ENCODE measurements around the gene CPA1. TPM values are rescaled to one million over a fixed set of nuclear protein-coding genes. Genes with fewer than 3 reads are reported as not detected.

CPA1 gene
- 6.5 TPM for polyA plus RNA-seq (ENCODE audit: insufficient read length)

DNA sequence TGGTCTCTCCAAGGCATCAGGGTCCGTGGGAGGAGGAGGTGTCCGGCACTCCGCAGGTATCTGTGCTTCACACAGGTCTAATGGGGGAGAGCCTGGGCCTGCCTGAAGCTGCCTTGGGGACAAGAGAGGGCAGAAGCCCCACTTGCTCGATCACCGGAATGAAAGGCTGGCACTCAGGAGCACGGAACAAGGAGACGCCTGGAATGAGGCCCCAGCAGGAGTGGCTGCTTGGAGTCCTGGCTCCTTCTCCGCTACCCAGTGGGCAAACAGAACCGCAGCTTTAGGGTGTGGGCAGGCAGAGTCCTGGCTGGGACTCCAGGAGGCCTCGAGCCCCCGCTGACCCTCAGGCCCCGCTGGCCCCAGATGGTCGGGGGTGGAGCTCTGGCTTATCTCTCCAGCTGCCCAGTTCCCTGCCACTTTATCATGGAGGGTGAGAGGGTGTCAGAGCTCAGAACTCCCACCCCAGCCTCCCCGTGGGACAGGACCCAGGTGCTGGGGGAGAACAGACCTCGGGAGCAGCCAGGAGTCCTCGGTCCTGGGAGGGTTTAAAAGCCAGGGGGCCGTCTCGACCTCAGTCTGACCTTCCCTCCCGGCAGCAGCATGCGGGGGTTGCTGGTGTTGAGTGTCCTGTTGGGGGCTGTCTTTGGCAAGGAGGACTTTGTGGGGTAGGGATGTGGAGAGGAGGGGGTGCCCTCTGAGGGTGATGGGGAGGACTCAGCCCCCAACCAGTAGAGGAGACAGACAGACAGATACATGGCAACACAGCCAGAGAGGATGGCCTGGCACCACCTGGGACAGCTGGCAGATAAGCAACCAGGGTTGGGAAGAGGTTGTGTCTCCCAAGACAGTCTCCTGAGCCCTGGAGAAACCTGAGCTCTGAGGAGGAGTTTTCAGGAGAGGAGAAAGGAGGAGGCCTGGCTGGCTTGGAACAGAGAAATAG, at the start of gene CPA1:
TSS of gene CPA1 (plus strand) at position 574 of the 940 bp plus-strand sequence. CDS start at position 601, 27 bp downstream.
- no peak for DNase-seq (ENCODE audit: low read depth)

DNA sequence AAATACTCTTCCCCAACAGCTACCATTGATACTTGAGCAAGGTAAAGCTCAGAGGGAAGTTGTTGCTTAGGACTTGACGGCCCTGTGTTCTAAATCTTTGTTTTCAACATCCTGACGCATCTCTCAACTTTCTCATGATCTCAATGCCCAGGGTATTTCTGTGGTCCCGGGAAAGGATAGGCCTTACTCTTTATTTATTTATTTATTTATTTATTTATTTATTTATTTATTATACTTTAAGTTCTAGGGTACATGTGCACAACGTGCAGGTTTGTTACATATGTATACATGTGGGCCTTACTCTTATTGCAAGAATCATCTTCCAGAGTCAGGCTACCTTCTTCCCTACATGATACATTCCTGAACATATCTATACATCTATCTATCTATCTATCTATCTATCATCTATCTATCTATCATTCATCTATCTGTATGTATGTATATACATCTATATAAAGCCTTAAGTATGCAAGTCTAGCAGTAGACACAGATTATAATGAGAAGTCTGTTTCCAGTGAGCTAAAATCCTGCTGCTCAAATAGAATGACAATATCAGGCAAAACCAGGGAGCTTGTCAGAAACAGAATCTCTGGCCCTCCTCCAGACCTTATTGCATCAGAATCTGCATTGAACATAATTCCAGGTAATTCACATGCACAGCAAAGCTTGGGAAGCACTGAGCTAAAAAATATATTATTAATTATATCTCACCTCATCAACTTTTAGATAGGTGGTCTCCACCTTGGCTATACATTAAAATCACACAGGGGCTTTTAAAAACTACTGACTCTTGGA, 47.8 kb upstream of the CPA1 start:
- no peak for DNase-seq (ENCODE audit: low read depth)

DNA sequence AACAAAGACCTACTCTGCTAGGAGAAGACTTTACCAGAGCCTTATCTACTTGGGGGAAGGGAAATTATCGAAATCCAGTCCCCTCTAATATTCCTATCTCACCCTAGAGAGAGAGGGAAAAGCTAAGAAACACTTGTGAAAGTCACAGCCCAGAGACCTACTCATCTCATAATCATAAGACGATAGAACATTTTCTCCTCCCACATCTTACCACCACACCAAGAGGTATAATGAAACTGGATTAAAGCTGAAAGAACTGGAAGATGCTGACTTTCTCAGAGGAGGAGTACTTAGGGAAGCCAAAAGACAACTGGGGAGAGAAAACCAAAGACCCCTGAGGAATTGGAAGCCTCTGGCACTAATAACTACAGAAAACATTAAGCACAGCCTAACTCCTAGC, 46.5 kb upstream of the CPA1 start:
- no peak for DNase-seq (ENCODE audit: low read depth)

DNA sequence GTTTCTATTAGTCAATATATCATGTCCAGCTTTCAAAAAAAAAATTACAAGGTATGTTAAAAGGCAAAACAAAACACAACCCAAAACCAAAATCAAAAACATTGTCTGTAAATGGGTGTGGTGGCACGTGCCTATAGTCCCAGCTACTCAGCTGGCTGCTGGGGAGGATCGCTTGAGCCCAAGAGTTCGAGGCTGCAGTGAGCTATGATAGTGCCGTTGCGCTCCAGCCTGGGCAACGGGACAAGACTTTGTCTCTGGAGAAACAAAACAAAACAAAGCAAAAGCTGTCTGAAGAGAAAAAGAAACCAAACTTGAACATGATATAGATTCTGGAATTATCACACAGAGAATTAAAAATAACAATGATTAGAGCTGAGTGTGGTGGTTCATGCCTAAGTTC, 46.0 kb upstream of the CPA1 start:
- peak; percentile 76 for DNase-seq (ENCODE audit: low read depth)

DNA sequence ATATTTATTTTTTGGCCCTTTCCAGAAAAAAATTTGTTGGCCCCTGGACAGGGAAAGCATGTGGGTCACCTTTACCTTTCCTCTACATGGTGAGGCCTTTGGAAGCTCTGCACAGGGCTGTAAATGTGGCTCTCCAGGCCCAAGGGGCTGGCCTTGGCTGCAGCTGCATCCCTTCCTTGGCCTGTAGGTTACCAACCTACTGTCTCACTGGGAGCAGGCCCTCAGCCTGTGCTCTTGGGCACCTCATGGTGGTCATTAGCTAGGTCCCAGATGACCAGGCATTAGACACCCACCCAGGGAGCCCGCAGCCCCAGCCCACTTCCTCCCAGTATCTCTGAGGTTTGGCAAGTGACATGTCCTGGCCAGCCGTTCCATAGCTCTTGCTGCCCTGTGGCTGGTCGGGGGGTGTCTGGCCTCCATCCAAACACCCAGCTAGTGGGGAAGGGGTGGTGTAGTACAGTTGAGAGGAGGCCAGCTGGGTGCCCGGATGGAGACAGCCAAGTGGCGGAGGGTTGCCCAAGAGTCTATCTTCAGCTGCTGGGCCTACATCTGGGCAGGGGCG, 42.8 kb upstream of the CPA1 start:
- no peak for DNase-seq (ENCODE audit: low read depth)

DNA sequence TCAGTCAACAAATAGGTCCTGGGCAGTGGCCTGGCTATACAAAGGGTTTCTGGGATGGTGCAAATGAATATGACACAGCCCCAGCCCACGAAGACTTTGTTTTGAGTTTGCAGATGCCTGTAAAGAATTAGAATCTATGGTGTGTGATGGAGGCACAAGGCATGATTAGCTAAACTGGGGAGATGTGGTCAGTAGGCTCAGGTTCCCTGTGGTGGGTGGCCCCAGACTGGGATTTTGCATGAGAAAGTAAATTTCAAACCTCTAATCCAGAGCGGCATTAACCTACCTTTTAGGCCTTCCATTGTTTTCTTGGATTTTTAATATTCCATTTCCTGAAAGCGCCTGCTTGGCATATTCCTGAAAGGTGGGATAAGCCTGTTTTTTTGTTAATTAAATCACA, 42.1 kb upstream of the CPA1 start:
- DNase-seq (ENCODE audit: low read depth): no peak

DNA sequence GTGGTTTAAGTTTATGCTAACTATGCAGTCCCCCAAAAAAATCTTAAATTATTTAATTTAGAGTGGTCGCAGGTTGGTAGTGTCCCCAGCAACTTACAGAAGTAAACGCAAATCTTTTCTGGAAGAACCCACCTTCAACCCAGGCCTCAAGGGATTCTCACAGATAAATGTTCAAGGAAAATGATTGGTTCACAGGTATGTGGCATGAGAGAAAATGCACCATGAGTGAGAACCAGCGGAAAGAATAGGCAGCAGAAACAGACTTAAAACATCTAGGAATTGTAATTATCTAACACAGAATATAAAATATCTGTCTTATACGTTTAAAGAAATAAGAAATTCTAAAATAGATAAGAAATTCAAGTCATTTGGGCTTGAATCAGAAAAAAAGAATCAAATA, 38.4 kb upstream of the CPA1 start:
- no peak for DNase-seq (ENCODE audit: low read depth)

DNA sequence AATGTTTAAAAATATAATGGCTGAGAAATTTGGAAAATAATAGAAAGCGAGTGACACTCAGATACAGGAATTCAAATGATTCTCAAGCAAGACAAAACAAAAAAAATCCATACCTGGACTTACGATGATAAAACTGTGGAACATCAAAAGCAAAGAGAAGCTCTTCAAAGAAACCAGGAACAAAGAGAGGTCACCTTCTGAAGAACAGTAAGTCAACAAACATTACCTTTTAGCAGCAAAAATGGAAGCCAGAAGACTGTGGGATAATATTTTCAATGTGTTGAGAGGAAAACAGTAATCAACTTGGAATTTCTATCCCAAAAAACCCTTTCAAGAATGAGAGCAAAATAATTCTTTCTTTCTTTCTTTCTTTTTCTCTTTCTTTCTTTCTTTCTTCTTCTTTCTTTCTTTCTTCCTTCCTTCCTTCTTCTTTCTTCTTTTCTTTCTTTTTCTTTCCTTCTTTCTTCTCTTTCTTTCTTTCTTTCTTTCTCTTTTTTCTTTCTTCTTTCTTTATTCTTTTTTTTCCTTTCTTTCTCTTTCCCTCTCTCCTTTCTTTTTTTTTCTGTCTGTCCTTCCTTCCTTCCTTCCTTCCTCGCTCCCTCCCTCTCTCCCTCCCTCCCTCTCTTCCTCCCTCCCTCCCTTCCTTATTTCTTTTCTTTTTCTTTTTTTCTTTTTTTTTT, 37.5 kb upstream of the CPA1 start:
- DNase-seq (ENCODE audit: low read depth): no peak

DNA sequence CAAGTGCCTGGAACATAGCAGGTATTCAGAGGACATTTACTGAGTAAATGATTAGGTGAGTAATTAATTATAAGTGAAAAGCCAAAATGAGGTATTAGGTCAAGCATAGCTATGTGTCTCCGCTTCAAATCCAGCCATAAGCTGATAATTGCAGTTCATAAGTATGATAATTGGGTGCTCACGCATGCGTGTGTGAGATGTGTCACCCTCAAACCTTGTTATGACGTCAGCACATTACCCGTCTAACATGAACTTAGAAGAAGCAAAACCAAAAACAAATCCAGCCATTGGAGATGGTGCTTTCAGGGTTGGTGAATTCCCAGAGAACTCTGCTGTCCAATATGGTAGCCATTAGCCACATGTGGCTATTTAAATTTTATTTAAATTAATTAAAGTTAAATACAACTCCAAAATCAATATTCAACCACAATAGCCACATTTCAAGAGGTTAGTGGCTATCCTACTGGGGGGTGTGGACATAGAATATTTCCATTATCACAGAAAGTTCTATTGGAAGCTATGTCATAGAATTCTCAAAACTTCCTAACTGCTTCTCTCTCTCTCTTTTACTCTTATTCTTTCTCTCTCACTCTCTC, 35.9 kb upstream of the CPA1 start, which contains the start of gene CPA5:
TSS of gene CPA5 (plus strand) at position 546 of the 596 bp plus-strand sequence. CDS start 1,670 bp downstream, outside the sequence.
- no peak for DNase-seq (ENCODE audit: low read depth)

DNA sequence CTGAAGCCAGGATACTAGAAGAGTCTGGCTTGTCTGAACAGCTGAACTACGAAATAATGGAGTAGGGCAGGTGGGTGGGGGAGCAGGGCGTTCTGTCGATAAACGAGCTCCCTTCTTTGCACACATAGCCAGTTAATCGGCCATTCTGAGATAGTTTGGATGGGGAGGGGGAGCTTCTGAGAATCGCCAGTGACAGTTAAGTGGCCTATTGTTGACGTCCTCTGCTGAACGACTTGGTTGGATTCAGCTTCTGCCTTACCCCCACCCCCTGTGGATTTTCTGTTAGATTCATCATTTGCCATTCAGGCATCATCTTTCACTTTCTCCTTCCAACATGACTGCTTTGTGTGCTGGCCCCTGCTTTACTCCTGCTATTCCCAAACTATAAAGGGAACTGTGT, 35.2 kb upstream of the CPA1 start:
- DNase-seq (ENCODE audit: low read depth): no peak

DNA sequence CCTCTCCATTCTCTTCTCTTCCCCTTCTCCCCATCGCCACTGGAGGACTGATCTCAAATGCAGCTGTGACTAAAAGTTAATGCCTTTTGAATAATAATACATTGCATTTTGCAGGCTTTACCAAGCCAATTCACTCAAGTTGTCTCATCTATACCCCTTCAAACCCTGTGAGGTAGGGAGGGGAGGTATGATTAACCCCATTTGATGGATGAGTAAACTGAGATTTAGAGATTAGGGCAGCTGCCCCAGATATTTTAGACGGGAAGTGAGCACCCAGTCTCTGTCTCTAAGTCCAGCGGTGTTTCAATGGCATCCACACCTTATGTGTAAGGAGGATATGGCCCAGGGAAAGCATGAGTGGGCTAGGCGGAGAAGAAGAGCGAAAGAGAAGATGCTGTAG, 34.6 kb upstream of the CPA1 start:
- no peak for DNase-seq (ENCODE audit: low read depth)

DNA sequence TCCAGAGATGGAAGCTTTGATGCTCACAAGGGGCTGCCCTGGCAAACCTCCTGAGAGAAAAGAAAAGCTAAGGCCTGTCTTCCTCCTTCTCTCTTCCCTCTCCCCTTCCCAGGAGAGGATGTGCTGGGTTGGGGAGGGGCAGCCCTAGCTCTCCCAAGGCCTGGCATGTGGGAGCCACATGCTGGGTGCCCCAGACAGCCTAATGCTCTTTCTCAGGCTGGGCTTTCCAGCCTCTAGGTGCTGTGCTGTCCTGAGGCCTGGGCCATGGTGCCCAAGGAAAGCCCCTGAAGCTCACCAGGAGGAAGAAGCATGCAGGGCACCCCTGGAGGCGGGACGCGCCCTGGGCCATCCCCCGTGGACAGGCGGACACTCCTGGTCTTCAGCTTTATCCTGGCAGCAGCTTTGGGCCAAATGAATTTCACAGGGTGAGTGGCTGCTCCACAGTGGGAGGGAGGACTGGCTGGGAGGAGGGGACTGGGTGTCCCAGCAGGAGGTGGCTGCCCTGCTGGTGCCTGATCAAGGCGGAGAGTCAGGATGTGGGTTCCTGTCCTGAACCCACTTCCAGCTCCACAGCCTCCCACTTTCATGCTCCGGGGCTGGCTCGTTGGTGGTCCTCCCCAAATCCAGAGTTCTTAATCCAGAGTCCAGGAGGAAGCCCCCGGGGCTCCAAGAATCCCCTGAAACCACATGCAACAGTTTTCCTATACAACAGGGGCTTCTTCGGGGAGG, 34.0 kb upstream of the CPA1 start:
- no peak for DNase-seq (ENCODE audit: low read depth)

DNA sequence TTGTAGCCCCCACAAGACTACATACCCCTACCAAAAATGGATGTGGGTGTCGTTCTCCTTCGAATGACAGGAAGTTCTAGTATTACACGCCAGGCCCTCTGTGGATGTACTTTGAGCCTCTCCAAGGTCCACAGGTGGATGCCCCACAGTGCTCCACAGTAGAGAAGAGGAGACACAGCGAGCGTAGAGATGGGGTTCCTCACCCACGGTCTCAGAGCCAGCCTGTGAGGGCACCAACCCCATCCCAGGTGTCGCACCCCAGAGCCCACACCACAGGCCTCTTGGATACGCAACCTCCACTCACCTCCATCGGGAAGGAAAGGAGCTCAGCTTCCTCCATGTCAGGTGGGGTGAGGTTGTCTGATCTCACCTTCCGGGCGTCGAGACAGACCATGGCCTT, 33.4 kb upstream of the CPA1 start:
- no peak for DNase-seq (ENCODE audit: low read depth)

DNA sequence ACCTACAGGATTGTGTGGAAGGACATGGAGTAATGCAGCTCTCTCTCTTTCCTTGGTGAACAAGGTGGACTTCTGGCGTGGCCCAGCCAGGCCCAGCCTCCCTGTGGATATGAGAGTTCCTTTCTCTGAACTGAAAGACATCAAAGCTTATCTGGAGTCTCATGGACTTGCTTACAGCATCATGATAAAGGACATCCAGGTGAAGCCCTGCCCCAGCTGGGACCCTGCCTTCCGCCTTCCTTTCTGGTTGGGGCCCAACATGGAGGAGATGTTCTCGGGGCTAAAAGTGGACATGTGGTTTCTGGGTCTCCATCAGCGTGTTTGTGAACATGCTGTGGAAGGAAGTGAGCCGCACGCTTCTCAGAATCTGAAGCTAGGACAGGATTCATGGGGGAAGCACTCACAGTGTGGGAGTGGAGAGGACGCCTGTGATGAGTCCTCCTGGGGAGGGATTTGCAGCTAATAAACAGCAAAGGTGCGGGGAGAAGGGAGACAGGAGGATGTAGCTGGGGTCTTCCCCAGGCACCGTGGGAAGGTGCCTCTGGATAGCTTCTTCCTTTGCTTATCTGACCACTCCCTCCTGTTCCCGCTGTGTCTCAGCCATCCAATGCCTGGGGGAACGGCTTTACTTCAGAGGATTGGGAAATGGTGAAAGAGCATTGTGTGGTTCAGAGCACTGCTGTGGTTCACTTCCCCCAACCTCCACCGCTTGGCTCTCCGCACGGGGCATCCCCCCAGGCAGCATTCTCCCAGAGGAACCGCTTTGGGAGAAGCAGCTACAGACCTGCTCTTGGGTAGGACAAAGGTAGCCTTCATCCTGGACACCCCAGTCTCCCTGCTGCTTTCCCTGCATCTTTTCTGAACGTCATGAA, 30.1 kb upstream of the CPA1 start:
- no peak for DNase-seq (ENCODE audit: low read depth)

DNA sequence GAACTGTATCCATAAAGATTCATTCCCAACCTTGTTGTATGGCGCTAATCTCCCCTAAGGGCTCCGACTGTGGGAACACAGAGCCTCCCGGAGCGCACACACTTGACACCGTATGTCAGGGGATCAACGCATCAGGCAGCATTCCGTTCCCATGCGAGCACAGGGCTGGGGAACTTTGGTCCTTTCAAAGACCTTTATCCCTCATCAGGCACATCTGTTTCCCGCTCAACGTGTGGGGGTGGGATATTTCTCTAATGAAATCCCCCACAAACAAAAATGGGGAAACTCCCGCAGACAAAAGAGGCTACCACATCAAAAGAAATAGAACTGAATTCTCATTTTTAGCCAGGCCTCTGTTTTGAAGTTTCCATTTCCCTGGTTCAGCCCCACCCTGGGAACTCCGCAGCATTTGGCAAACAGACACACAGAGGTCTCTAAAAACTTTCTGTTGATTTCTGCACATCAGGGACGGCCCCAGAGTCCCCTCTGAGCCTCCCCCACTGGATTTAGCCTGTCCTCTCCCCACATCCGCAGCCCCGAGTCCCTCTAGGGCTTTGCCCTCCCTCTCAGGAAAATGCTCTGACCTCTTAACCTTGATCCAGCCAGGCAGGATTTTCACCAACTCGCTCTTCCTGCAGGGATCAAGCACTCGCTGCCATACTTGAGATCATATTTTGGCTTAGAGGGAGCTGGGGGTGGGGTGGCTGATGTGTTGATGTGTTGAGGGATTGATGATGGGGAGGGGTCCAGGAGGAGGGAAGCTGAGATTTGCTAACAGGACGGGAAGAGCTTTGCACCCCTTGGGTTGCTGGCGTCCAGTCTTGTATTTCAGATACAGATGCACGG, 29.1 kb upstream of the CPA1 start:
- no peak for DNase-seq (ENCODE audit: low read depth)

DNA sequence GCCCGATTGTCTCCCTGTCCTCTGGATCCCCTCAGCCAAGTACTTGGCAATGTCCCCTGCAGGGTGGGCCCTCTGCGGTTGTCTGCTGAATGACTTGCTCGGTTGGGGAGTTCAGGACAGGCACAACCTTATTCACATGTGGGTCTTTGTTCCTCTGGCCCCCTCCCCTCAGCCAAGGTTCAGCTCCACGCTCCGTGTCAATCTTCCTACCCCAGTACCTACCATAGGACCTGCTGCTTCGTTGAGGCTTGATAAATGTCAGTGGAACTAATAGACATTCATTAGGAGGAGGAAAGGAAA, 28.6 kb upstream of the CPA1 start:
- DNase-seq (ENCODE audit: low read depth): no peak

DNA sequence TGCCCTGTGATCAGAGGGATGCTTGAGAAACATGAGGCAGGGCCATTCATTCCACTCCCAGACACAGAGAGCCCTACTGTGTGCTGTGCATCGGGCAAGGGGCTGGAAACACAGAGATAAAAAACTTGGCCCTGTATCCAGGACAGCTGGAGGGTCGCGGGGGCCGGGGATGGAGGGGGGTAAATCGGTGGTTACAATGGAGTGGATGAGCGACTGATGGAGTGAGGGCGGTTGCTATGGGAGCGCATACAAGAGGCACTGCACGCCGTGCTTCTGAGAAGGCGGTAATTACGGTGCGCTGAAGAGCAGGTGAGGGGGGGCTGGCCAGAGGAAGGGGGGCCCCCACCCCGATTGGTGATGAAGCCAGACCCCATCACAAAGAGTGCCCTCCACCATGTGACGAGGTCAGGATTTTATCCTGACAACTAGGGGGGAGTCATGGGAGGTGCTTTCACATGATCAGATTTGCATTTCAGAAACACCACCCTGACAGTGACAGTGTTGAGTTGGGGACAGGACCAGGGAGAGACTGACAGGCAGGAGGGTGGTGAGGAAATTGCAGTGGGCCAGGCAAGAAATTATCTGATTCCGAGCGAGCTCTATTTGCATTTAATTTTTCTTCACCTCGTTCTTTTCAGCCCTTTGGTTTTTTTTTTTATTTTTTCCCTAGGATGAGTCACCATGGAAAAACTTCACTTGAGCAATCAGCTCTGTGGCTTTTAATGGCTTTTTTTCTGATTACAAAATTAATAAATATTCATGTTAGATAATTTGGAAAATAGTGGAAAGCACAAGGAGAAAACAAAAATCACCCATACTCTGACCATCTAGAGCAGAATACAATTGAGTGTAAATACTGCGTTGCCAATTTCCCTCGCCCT, 27.9 kb upstream of the CPA1 start:
- DNase-seq (ENCODE audit: low read depth): no peak

DNA sequence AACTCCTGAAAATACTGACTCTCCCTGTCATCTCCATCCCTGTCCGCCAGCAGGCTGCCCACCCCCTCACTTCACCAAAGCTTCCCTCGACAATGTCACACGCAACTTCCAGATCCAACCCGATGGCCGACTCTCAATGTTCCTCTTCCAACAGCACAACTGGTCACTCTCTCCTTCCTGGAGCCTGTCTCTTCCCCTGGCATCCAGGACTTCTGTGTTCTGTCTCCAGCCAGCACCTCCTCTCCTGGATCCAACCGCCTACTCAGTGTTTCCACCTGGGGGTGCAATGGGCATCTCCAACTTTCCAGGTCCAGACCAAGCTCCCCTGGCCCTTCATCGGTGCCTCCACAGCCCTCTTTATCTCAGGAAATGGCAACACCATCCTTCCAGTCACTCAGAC, 27.1 kb upstream of the CPA1 start:
- DNase-seq (ENCODE audit: low read depth): no peak
